SK-N-MC (cell line): ENCODE data around the gene FLT3LG.

Experiments
- EZH2 ChIP-seq: fragments of 200-600 bp; sonication (generic); IDR thresholded peaks from one replicate; pipeline ENCODE4 v1.6.1; 2017; ENCODE audit warnings: antibody characterized with exemption
- POLR2AphosphoS5 ChIP-seq: IDR thresholded peaks from 2 replicates; pipeline ENCODE4 v1.6.1; 2012; ENCODE audit warnings: mild to moderate bottlenecking, low read depth, low read length, borderline replicate concordance

DNA sequence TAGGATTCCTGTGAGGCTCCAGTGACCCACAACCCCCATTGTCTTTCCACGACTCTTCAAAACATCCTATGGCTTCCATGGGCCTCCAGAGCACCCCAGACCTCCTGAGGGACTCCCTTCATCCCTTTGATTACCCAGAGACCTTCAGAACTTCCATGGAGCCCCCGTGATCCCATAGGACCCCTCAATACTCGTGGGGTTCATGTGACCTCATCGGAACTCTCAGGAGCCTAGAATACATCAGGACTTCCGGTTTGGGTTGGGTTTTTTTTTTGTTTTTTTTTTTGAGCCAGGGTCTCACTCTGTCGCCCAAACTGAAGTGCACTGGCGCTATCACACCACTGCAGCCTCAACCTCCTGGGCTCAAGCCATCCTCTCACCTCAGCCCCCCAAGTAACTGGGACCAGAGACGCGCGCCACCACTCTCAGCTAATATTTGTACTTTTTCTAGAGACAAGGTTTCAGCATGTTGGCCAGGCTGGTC, 20.2 kb upstream of the FLT3LG start:
- TF ChIP-seq EZH2, result no peak
- no peak for TF ChIP-seq POLR2AphosphoS5
